ENCODE data around the gene TRAF3. TPM values are rescaled to one million over a fixed set of nuclear protein-coding genes. Genes with fewer than 3 reads are reported as not detected.

Gene TRAF3
- total RNA-seq, 2 experiments from 2014 or later: 68.8 to 73.6 TPM

DNA sequence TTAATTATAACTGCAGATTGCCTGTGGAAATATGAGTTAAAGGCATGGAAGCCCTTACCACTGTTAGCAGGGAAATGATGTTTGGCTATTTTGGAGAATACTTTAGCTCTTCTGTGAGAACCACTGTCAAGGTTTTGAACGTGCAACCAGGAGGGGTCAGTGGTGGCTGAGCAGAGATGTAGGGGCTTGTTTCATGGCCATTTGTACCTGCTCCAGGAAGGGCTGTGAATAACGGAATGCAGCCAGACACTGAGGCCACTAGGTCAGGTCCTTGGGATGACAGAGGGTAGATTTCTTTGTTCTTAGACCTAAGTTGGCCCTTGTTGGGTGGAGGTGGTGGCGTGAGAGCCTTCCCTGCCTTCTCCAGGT is 8.3 kb downstream of the TRAF3 start:
- intact Hi-C loops (cut with micrococcal nuclease): loop anchor here (1.0 kb wide), 2 partner anchors 20 to 37 kb away; no protein-coding TSS in a partner anchor
- ChIA-PET POLR2A (interaction anchor here (0.6 to 1.9 kb wide), 8 partner anchors 10 to 218 kb away, joined by 4 to 9 read pairs (median 4); no protein-coding TSS in a partner anchor), CTCF (interaction anchor here (0.8 to 1.8 kb wide), 4 partner anchors 21 to 92 kb away, joined by 4 to 7 read pairs (median 6); no protein-coding TSS in a partner anchor)
- Mint-ChIP-seq H3K4me1 (ENCODE audit: low read depth) (peaks cover 82% of the 10 kb centered on the region), H3K36me3 (peaks cover 28% of the 10 kb centered on the region), H3K4me3 (no peak overlapping the region), H3K27me3 (no peaks in the 10 kb centered on the region), H3K27ac (peak overlapping the region; percentile 87), H3K9me3 (no peaks in the 10 kb centered on the region)
- DNase-seq: no peak

DNA sequence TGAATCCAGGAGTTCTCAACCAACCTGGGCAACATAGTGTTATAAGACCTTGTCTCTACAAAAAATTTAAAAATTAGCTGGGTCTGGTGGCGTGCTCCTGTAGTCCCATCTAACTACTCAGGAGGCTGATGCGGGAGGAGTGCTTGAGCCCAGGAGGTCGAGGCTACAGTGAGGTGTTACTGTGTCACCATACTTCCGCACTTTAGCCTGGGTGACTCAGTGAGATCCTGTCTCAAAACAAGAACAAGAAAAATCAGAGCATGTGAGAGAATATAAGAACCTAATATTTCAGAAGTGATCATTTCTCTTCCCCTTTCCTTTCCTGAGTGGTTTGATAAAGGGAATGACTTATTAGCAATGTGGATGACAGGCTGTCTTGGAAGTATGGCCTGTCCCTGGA is 9.5 kb downstream of the TRAF3 start:
- H3K4me1 Mint-ChIP-seq (ENCODE audit: low read depth): peaks cover 86% of the 10 kb centered on the region
- H3K27ac Mint-ChIP-seq: peak overlapping the region; percentile 16
- H3K27me3 Mint-ChIP-seq: no peaks in the 10 kb centered on the region
- peaks cover 5% of the 10 kb centered on the region for H3K9me3 Mint-ChIP-seq
- DNase-seq: peak; percentile 59
- H3K4me3 Mint-ChIP-seq: no peak overlapping the region
- intact Hi-C loops (cut with micrococcal nuclease): loop anchor here (1.0 kb wide), 1 partner anchor 9 kb away; no protein-coding TSS in a partner anchor
- CTCF ChIA-PET: no interaction called here
- POLR2A ChIA-PET: no interaction called here
- peaks cover 29% of the 10 kb centered on the region for H3K36me3 Mint-ChIP-seq

- no peak for DNase-seq
- Mint-ChIP-seq H3K27me3 (no peaks in the 10 kb centered on the region), H3K9me3 (peaks cover 17% of the 10 kb centered on the region), H3K36me3 (peaks cover 44% of the 10 kb centered on the region), H3K27ac (peak overlapping the region; percentile 82), H3K4me3 (no peak overlapping the region), H3K4me1 (ENCODE audit: low read depth) (peaks cover 89% of the 10 kb centered on the region)
- CTCF ChIA-PET: interaction anchor here (0.6 kb wide), 1 partner anchor 12 kb away, joined by 3 read pairs; no protein-coding TSS in a partner anchor
- POLR2A ChIA-PET: no interaction called here
- intact Hi-C loops (cut with micrococcal nuclease): no loop called here
Observed at GRCh38 chr14:102789349-102789748, 12.1 kb downstream of the TRAF3 start.

DNA sequence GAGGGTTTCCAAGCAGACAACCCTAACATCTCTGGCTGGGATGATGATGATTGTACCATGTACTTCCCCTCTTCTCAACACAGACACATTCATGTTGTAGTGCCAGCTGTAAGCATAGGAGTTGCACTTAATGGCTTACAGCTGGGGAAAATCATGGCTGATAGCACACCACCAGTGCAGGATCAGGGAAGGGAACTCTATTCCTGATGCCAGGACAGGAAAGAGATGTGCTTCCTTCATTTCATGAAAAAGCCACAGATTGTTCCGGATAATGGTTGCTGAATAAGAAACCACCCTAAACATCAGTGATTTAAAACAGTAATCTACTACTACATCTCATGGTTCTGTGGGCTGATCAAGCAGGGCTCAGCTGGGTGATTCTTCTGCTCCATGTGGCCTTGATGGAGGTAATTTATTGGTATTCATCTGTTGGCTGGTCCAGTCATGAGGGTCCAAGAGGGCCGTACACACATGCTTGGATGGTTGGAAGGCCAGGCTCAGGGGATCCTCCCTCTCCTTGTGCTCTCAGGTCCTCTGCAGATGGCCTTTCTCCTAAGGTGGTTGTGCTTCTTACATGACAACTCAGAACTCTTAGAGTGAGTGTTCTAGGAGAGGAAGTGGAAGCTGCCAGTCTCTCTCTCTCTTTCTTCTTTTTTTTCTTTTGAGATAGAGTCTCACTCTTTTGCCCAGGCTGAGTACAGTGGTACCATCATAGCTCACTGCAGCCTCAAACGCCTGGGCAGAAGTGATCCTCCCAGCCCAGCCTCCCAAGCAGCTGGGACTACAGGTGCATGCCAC is 16.5 kb downstream of the TRAF3 start:
- peaks cover 17% of the 10 kb centered on the region for H3K9me3 Mint-ChIP-seq
- no peak for DNase-seq
- POLR2A ChIA-PET: interaction anchor here (2.2 kb wide), 1 partner anchor 13 kb away, joined by 7 read pairs; no protein-coding TSS in a partner anchor
- H3K4me3 Mint-ChIP-seq: no peak overlapping the region
- H3K4me1 Mint-ChIP-seq (ENCODE audit: low read depth): peaks cover 85% of the 10 kb centered on the region
- no peaks in the 10 kb centered on the region for H3K27me3 Mint-ChIP-seq
- peak overlapping the region; percentile 85 for H3K27ac Mint-ChIP-seq
- H3K36me3 Mint-ChIP-seq: peaks cover 52% of the 10 kb centered on the region
- intact Hi-C loops (cut with micrococcal nuclease): no loop called here
- CTCF ChIA-PET: interaction anchor here (1.5 kb wide), 1 partner anchor 11 kb away, joined by 6 read pairs; no protein-coding TSS in a partner anchor

- H3K9me3 Mint-ChIP-seq: peaks cover 17% of the 10 kb centered on the region
- H3K27ac Mint-ChIP-seq: peak overlapping the region; percentile 84
- CTCF ChIA-PET: interaction anchor here (0.9 to 1.5 kb wide), 2 partner anchors 12 to 76 kb away, joined by 3 to 6 read pairs; no protein-coding TSS in a partner anchor
- H3K4me3 Mint-ChIP-seq: no peak overlapping the region
- peaks cover 49% of the 10 kb centered on the region for H3K36me3 Mint-ChIP-seq
- DNase-seq: peak; percentile 67
- no peaks in the 10 kb centered on the region for H3K27me3 Mint-ChIP-seq
- POLR2A ChIA-PET: interaction anchor here (1.2 to 2.2 kb wide), 3 partner anchors 10 to 27 kb away, joined by 3 to 7 read pairs (median 5); no protein-coding TSS in a partner anchor
- intact Hi-C loops (cut with micrococcal nuclease): loop anchor here (1.0 kb wide), 2 partner anchors 9 to 10 kb away; no protein-coding TSS in a partner anchor
- peaks cover 81% of the 10 kb centered on the region for H3K4me1 Mint-ChIP-seq (ENCODE audit: low read depth)
Observed at GRCh38 chr14:102795060-102795925, 18.0 kb downstream of the TRAF3 start.

GRCh38 chr14:102796661-102797190 is 19.5 kb downstream of the TRAF3 start:
- CTCF ChIA-PET: no interaction called here
- intact Hi-C loops (cut with micrococcal nuclease): no loop called here
- Mint-ChIP-seq H3K4me1 (ENCODE audit: low read depth) (peaks cover 66% of the 10 kb centered on the region), H3K36me3 (peaks cover 40% of the 10 kb centered on the region), H3K27ac (peak overlapping the region; percentile 1), H3K27me3 (no peaks in the 10 kb centered on the region), H3K4me3 (no peak overlapping the region), H3K9me3 (peaks cover 12% of the 10 kb centered on the region)
- POLR2A ChIA-PET: no interaction called here
- no peak for DNase-seq

DNA sequence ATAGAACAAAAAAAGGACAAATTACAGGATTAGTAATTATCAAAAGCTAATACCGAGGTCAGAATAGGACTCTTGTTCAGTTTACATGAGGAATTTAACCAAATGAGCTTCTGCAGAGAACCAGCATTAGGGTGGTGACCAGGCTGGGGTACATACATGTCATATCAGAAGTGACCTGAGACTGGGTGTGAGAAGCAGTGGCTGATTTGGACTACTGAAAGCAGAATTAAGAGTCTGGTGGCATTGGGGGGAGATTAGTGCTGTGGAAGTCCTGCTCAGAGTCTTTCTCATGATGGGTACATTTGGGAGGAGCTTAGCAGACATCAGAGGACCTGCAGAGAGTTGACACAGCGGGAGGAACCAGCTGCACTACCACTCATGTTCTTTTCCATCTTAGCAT is 21.7 kb downstream of the TRAF3 start:
- ChIA-PET POLR2A (interaction anchor here (1.4 kb wide), 1 partner anchor 13 kb away, joined by 4 read pairs; no protein-coding TSS in a partner anchor), CTCF (no interaction called here)
- H3K4me1 Mint-ChIP-seq (ENCODE audit: low read depth): peaks cover 62% of the 10 kb centered on the region
- peaks cover 29% of the 10 kb centered on the region for H3K36me3 Mint-ChIP-seq
- peaks cover 2% of the 10 kb centered on the region for H3K9me3 Mint-ChIP-seq
- DNase-seq: no peak
- H3K4me3 Mint-ChIP-seq: no peak overlapping the region
- no peaks in the 10 kb centered on the region for H3K27me3 Mint-ChIP-seq
- intact Hi-C loops (cut with micrococcal nuclease): no loop called here
- H3K27ac Mint-ChIP-seq: peak overlapping the region; percentile 30

GRCh38 chr14:102799684-102800562 is 22.7 kb downstream of the TRAF3 start:
- intact Hi-C loops (cut with micrococcal nuclease): no loop called here
- Mint-ChIP-seq H3K27me3 (no peaks in the 10 kb centered on the region), H3K36me3 (peaks cover 26% of the 10 kb centered on the region), H3K9me3 (no peaks in the 10 kb centered on the region), H3K4me1 (ENCODE audit: low read depth) (peaks cover 62% of the 10 kb centered on the region), H3K4me3 (no peak overlapping the region), H3K27ac (peak overlapping the region; percentile 30)
- POLR2A ChIA-PET: interaction anchor here (0.8 kb wide), 1 partner anchor 18 kb away, joined by 3 read pairs; no protein-coding TSS in a partner anchor
- no peak for DNase-seq
- CTCF ChIA-PET: no interaction called here

DNA sequence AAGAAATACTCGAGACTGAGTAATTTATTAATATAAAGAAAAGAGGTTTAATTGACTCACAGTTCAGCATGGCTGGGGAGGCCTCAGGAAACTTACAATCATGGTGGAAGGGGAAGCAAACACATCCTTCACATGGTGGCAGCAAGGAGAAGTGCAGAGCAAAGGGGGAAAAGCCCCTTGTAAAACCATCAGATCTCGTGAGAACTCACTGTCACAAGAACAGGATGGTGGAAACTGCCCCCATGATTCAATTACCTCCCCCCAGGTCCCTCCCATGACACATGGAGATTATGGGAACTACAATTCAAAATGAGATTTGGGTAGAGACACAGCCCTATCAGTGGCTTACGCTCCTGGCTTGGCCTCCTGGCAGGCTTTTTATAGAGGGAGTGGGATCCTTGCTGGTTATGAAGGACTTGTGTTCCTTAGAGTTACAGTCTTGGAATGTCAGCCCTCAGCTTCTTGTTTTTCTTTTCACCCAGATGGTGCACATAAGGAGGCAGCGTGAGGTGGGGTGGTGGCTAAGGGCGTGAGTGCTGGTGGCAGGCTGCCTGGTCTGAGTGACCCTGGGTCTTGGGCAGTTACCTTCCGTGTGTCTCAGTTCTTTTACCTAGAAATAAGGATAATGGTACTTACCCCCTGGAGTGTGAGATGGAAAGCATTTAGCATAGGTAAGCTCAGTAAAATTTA is 25.7 kb downstream of the TRAF3 start:
- Mint-ChIP-seq H3K4me3 (no peak overlapping the region), H3K4me1 (ENCODE audit: low read depth) (peaks cover 71% of the 10 kb centered on the region), H3K9me3 (no peaks in the 10 kb centered on the region), H3K36me3 (peaks cover 22% of the 10 kb centered on the region), H3K27me3 (no peaks in the 10 kb centered on the region), H3K27ac (peak overlapping the region; percentile 84)
- intact Hi-C loops (cut with micrococcal nuclease): no loop called here
- DNase-seq: peak; percentile 27
- ChIA-PET CTCF (no interaction called here), POLR2A (interaction anchor here (0.8 to 1.5 kb wide), 2 partner anchors 16 to 19 kb away, joined by 4 to 9 read pairs; no protein-coding TSS in a partner anchor)

GRCh38 chr14:102804858-102805257 is 27.6 kb downstream of the TRAF3 start:
- ChIA-PET POLR2A (interaction anchor here (4.9 kb wide), 1 partner anchor 15 kb away, joined by 70 read pairs; no protein-coding TSS in a partner anchor), CTCF (interaction anchor here (1.6 to 2.3 kb wide), 3 partner anchors 12 to 17 kb away, joined by 6 to 13 read pairs (median 10); no protein-coding TSS in a partner anchor)
- H3K27me3 Mint-ChIP-seq: no peaks in the 10 kb centered on the region
- H3K27ac Mint-ChIP-seq: peak overlapping the region; percentile 99
- intact Hi-C loops (cut with micrococcal nuclease): loop anchor here (1.0 to 5.0 kb wide), 5 partner anchors 10 to 213 kb away; partner anchors contain the start of gene RCOR1
- H3K4me3 Mint-ChIP-seq: peak overlapping the region; percentile 72
- no peak for DNase-seq
- H3K36me3 Mint-ChIP-seq: peaks cover 24% of the 10 kb centered on the region
- H3K4me1 Mint-ChIP-seq (ENCODE audit: low read depth): peaks cover 61% of the 10 kb centered on the region
- no peaks in the 10 kb centered on the region for H3K9me3 Mint-ChIP-seq

Measured in activated CD4-positive, alpha-beta memory T cell treated with anti-CD3 and anti-CD28 coated beads for 36 hours (primary cell).